HG03457 (cell line): ENCODE measurements around the gene FOXD1.

ENCODE experiments used
- ATAC-seq: cut with Tn5 transposase; IDR thresholded peaks from one replicate; pipeline ENCODE4 v1.9.1; 2021; ENCODE audit warnings: moderate number of reproducible peaks; ENCODE audit not compliant: unreplicated experiment

FOXD1 gene

DNA sequence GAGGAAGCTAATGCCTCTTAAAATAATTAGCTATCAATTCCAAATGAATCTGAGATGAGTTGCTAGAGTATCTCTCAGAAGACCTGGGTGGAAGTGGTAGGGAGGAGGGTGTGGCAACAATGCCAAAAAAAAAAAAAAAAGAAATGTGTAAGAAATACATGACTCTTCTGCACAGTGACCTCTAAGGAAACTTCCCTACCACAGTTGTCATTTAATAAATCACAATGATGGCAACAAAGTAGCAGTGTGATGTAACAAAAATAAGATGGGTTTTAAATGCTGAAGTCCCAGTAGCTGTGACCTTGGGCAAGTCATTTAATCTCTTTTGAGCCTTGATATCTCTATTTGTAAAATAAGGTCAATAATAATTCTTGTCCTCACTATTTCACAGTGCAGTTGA is 7.2 kb downstream of the FOXD1 start:
- no peak for ATAC-seq

DNA sequence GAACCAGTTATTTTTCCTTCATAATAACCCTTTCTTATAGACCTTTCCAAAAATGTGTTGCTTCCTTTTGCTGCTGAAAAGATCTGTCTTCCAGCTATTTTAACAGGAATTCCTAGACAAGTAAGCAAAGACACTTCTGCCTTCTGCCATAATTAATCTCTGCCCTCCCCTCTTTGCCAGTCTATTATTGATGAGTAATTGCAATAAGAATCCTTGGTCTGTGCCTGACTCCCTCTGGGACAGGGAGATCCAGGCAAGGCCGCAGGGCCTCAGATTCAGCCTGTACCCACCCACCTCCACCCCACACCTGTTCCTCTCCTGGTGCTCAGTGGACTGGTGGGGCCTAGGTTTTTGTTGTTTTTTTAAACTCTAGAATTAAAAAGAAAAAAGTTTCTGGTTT is 8.3 kb downstream of the FOXD1 start:
- no peak for ATAC-seq

DNA sequence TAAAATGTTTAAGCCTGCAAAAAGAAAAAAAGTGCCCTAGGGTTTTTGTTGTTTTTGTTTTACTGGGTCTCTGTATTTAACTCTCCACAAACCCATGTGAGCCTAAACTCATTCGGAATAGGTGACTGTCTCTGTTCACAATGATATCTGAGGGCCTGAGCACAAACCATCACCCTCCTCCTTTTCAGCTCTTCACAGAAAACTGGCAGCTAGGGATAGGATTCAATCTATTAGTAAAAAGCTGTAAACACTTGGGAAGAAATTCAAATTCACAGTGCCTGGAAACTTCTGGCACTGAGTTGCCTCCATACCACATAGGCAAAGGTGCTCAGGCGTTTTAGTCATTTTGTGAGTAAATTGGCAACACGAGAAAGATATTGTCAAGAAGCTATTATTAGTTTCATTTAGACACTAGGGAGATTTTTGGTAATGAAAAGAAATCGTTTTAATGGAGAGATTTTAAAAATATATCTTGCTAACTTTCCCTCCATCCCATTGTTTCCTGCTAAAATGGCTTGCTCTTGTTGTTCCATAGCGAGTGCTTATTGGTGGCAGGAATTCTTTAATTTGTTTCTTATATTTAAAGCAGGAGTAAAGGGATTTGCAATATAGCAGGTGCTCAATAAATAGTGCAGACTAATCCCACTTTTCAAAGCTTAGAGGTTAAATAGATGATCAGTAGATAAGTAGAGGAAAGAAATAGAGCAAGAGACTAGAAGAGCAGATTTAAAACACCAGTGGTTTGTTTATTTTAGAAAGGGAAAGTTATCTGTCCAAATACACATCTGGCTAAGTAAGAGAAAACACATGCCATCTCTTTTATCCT is 9.7 kb downstream of the FOXD1 start:
- no peak for ATAC-seq

DNA sequence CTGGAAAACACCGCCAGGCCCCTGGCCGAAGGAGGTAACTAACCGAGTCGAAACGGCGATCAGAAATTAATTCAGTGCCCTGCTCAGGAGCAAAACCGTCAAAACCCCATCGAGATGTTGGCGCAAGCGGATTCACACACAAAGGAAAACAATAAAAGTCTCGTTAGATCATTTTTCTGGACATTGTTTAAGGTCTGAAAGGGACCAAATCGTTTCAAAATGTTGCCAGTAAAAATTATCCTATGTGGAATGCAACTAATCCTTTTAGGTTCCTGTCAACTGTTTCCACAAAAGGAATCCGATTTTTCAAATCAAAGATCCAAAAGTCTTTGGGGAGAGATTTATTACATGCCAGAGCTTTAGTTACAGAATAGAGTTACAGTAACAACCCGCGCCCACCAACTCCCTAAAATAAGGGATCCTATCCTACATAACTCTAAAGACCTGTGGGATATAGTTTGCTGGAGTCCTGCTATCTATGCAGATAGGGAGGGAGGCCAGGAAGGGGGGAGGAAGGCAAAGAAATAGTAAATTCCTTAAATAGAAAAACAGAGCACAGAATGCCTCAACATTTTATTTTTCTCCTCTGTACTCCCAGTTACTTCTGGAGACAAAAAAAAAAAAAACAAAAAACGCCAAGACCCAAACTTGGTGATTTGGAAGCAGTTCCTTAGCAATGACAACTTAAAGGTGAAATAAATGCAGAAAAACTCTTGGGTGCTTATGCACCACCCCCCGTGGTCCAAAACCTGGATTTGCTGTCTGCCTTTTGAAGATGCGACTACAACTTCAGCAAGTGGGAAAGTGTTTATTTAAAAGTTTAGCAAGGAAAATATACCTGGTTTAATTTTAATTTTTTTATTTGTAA is 10.6 kb downstream of the FOXD1 start:
- ATAC-seq = no peak

DNA sequence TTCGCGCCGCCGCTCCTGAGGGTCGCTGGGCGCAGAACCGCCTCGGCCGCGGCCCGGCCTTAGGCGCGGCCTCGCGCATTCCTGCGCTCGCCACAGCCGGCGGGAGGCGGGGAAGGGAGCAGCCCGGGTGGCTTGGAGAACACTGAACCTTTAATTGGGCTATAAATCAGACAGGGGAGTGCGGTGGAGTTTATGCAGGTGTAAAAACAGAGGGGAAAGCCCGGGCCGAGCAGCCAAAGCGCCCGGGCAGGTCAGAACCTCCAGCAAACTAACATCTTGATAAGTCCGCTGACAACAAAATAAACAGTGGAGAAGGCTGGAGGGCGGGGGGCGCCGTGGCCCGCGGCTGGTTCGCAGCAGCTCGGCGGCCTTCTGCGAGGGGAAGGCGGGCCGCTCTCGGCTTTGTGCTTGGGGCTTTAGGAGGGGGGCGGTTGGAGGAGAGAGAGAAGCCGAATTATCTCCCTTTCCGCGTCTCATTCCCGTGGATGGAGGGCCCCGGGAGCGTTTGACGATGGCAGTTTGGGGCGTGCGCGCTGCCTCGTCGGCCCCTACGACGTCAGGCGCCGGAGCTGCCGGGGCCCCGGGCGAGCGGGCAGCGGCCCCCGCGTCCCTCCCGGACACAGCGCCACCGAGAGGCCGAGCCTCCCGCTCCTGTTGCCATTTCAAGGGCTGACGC is 11.3 kb downstream of the FOXD1 start:
- no peak for ATAC-seq

DNA sequence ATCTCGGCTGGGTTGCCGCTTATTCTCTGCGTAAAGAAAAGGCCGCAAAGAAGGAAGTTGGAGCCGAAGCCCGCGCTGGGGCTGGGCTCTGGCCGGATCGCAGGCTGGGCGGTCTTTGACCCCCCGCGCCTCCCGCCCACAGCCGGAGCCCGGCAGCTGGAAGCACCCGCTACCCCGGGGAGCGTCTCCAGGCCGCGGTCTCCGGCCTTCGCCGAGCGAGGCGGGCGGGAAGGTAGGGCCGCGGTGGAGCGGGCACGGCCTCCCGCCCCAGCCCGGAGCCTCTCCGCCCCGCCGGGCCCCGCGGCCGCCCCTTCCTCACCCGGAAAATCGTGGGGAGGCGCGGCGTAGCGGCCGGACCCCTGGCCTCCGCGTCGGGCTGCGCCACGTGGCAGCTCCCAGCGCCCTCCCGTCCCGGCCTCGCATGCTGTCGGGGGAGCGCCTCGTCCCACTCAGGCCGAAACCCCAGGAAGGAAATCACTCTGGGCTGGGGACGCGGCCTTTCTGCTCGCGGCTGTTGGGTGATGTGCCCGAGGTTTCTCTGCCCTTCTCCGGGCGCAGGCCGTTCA is 12.0 kb downstream of the FOXD1 start:
- ATAC-seq = no peak

DNA sequence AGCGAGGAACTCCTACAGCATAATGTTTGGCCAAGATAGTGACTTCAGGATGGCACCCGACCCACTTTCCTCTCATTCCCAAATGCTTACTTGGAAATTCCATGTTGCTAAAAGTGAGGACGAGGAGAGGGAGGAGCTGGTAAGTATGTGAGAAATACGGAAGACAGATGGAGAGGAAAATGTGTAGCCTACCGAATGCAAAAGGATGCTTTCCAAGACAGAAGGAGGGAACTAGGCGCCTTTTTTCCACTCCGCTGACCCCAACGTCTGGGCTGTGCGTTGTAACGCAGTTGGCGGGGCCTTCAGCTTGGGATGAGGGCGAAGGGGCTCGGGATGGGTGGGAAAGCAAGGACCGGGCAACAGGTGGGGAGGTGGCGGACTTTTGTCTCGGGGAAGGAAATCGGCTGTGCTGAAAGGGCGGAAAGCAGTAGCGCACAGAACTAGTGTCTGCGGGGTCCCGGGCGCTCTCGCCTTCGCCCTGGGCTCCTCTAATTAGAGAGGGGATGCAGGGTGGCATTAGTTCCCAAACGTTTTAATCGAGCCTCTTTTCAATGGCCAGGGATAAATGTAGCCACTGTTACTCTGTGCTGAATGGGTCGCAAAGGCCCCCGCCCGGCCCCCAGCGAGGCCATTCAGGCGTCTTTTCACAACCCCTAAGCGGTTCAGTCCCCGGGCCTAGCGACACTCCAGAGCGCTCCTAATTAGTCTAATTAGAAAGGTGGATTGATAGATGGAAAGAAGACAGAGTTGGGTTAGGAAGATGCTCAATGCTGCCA is 12.6 kb downstream of the FOXD1 start:
- no peak for ATAC-seq

DNA sequence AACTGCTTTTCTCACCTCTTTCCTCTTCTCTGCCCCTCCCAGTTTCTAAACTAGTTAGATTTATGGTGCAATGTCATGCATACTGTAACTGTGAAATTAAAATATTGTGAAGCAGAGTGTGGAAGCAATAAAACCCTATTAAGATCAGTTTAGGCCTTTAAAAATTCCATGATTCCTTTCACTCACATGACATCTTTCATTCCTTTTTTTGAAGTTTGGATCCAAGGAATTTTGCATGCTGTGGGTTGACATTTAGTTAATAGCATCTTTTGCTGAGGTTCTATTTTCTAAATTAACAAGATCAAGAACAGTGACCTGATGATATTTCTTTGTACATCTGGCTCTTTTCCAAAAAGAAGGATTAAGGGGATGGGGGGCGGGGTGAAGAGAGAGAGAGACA is 13.7 kb downstream of the FOXD1 start:
- no peak for ATAC-seq

DNA sequence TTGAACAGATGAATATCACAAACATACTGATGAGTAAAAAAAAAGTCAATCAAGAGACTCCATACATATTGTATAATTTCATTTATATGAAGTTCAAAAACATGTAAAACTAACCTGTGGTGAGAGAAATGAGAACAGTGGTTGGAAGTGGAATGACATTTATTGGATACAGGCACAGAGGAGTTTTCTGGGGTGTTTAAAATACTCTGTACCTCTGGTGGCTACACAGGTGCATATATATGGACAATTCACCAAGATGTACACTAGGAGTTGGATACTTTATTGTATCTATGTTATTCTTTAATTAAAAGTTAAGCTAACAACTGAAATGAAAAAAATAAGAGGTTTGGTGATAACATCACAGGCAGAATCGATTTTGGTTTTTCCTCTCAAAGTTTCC is 14.1 kb downstream of the FOXD1 start:
- ATAC-seq = no peak

DNA sequence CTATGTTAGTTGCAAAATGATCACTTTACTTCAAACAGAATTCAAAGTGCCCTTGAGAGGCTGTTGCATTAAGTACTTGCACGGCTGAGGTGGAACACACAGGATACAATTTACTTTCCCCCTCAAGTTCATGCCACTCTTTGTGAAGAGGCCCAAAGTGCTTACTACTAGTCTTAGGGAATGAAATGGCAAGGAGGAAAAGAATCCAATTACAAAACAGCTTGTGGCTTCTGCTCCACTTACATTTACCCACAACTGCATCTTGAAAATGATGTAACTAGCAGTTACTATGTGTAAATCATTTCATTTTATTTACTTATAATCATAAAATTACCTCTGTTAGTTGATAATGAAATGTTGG is 14.6 kb downstream of the FOXD1 start:
- no peak for ATAC-seq

DNA sequence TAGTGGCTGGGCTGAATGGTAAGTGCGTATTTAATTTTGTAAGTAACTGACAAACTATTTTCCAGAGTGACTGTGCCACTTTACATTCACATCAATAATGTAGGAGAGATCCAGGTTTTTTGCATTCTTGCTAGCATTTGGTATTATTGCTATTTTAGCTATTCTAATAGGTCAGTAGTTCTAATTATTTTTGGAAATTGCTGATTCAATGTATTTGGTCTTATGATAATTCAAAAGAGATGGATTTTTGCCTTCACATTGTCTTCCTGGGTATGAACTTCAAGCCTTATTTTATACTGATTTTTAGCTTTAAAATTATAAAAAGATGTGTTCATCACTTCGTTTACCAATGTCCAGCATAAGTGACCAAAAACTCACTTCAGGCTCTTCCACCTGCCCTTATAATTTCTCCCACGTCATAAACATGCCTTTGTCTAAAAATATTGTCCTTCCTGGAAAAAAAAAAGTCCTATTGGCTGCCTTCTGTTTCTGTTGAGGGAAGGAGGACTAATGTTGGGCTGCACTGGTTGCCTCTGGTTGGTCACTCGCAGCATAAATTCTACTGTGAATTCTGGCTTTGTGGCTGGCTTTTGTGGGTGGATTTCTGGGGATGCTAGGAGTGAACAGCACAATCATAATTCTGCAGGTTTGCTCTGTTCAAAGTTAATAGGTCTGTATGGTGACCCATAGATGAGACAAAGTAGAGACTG is 15.2 kb downstream of the FOXD1 start:
- ATAC-seq = no peak

DNA sequence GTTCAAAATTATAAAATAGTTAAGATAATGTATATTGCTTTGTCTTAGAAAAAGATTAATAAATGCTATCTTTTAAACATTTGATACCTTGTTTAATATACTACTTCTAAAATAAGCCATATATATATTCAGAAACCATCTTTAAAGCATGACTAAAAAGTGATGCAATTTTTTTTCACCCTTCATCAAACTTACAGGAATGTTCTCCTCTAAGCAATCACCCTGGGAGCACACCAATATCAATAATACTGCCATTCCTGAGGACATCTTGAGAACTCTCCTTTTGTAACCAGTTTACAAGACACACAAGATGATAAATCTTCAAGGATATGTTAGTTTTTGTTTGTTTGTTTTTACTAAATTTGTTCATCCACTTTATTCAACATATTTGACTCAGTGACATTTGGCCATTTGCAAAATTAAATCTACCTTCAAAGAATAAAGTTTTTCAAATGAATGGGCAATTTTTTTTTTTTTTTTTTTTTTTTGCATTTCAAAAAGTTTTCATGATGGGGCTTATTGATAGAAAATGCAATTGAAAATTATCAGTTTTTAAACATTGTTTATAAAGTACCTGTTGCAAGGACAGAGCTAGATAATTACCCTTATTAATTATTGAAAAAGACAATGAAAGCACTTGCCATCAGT is 17.2 kb downstream of the FOXD1 start:
- ATAC-seq = no peak

DNA sequence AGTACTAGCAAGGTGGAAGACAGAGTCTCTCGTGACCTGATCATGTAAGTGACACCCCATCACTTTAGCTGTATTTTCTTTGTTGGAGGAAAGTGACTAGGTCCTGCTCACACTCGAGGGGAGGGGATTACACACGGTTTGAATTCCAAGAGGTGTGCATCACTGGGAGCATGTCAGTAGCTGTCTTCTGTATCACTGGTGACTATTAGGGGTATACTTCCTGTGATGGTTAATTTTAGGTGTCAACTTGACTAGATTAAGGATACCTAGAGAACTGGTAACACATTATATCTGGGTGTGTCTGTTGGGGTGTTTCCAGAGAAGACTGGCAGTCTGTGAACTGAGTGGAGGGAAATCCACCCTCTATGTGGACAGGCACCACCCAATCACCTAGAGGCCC is 22.5 kb downstream of the FOXD1 start:
- ATAC-seq = no peak

DNA sequence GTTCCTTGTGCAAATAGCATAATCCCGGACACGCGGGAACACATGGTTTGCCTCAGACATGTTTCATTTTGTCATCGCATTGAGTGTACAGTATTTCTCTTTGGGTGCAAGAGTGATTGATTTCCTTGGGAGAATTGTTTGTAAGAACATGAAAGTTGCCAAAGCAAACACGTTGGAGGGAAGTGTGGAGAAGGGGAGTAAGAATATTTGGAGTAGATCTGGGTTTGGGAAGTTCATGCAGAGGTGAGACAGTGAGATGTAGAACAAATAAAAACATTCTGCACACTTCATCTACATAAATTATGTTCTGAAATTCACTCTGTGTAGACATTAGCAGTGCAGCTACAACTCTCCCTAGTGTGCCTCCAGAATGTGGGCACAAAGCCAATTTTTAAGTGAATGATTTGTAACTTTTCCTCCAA is 24.0 kb downstream of the FOXD1 start:
- ATAC-seq = no peak

DNA sequence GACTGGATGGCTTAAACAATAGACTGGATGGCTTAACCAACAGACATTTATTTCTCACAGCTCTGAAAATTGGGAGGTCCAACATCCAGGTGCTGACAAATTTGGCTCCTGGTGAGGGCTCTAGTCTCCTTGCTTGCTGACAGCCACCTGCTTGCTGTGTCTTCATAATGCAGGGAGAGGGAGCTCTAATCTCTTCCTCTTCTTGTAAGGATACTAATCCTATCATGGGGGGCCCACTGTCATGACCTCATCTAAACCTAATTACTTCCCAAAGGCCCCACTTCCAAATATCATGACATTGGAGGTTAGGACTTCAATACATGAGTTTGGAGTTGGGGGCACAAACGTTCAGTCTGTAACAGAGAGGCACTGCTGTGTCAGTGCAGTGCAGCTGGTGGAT is 26.4 kb downstream of the FOXD1 start:
- no peak for ATAC-seq

DNA sequence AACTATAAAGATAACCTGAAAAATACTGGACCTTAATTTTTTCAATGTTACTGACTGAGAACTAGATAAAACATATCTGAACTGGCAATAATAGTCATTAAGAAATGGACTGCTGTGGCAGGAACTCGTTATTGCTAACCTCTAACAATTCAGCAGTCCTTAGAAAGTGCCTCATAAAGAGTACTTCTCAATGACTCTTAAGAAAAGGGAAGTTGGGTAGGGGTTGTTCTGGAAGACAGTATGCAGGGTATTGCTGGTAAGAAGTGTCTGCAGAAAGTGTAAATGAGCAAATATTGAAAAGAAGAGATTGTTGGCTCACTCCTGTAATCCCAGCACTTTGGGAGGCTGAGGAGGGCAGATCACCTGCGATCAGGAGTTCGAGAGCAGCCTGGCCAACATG is 27.9 kb downstream of the FOXD1 start:
- ATAC-seq = no peak

DNA sequence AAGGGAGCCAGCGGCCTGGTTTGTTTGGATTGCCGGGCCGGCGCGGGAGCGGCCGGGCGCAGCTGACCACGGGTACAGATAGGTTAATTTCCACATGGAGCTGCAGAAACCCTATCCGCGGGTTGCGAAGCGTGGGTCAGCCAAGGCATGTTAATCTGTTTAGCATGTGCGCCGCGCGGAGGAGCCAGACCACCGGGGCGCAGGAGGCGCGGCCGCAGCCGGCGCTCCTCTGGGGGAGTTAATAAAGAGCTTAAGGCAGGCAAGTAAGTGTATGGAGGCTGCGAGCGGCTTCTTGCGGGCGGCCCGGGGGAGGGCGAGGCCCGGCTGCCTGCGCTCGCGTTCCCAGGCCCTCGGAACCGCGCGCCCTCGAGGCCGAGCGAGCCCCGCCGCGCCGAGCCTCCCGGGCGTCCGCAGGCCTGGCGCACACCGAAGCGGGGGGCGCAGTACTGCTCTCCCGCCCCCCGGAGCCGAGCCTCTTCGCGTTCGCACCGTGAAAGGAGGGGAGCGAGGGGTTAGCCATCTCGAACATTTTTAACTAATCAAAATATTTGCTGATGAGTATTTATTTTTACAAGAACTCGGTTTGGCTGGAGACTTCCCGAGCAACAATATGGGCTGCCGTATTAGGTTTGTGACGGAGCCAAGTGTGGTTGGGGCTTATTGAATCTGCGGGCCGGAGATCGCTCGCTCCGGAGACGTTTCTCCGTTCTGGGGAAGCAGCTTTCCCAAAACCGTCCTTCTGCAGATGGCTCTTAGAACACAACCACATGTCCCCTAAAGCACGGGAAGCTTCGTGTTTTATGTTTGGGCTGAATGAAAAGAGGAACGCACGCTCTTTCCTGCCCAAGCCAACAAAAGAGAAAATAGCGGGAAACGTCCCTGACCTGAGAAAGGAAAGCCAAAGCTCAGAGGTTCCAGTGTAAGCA is 28.8 kb downstream of the FOXD1 start:
- ATAC-seq = no peak

DNA sequence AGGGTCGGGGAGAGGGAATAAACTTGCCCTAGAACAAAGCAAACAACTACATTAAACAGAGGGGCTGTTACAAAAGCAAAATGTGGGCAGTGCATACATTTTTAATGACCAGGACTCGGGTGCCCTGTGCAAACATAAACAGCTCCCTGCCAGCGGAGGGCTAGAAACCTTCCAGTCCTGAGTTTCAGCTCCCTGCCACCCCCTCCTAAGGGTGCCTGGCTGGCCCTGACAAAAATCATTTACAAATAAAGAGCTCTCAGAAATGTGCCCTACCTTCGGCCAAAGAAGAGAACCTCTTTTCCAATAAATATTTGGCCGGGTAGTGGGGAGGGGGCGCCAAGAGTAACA is 29.5 kb downstream of the FOXD1 start:
- no peak for ATAC-seq
